BLaER1 (cell line): ENCODE results near the gene TNFAIP2.
"Not testable (repeated sequence)": the region's sequence is repeated elsewhere in the genome, so short reads cannot be mapped to it uniquely, and the experiment has no call there.

Experiments
- H3K27ac ChIP-seq: shearing (Covaris generic); formaldehyde crosslinking; 2 replicates; pipeline ENCODE4 v1.8.1; 2022
- H3K27me3 ChIP-seq: shearing (Covaris generic); formaldehyde crosslinking; 2 replicates; pipeline ENCODE4 v1.8.1; 2022
- H3K36me3 ChIP-seq: shearing (Covaris generic); formaldehyde crosslinking; 2 replicates; pipeline ENCODE4 v1.8.1; 2022
- H3K4me1 ChIP-seq: shearing (Covaris generic); formaldehyde crosslinking; 2 replicates; pipeline ENCODE4 v1.8.1; 2022
- H3K4me2 ChIP-seq: shearing (Covaris generic); formaldehyde crosslinking; 2 replicates; pipeline ENCODE4 v1.8.1; 2022
- H3K4me3 ChIP-seq: shearing (Covaris generic); formaldehyde crosslinking; 2 replicates; pipeline ENCODE4 v1.8.1; 2022
- H3K9ac ChIP-seq: shearing (Covaris generic); formaldehyde crosslinking; 2 replicates; pipeline ENCODE4 v1.8.1; 2022
- H3K9me3 ChIP-seq: shearing (Covaris generic); formaldehyde crosslinking; 2 replicates; pipeline ENCODE4 v1.8.1; 2022
- H4K20me1 ChIP-seq: shearing (Covaris generic); formaldehyde crosslinking; 2 replicates; pipeline ENCODE4 v1.8.1; 2022
- Cebpa-rat ChIP-seq: shearing (Covaris generic); IDR thresholded peaks from 2 replicates; pipeline ENCODE4 v1.8.1; 2022

TNFAIP2 gene

GRCh38 chr14:103164779-103165178 lies 41.5 kb downstream of the TNFAIP2 start:
- H3K4me2 ChIP-seq: no peak overlapping the region
- H3K27ac ChIP-seq: no peak overlapping the region
- H3K27me3 ChIP-seq: no peaks in the 10 kb centered on the region
- H4K20me1 ChIP-seq: no peaks in the 10 kb centered on the region
- peaks cover 39% of the 10 kb centered on the region for H3K9me3 ChIP-seq
- no peak for TF ChIP-seq Cebpa-rat
- H3K4me1 ChIP-seq: no peaks in the 10 kb centered on the region
- H3K4me3 ChIP-seq: no peak overlapping the region
- no peaks in the 10 kb centered on the region for H3K36me3 ChIP-seq
- H3K9ac ChIP-seq: no peak overlapping the region

GRCh38 chr14:103165323-103165722 lies 42.1 kb downstream of the TNFAIP2 start:
- Histone ChIP-seq H3K27ac (no peak overlapping the region), H3K27me3 (no peaks in the 10 kb centered on the region), H3K36me3 (no peaks in the 10 kb centered on the region), H3K4me3 (no peak overlapping the region), H3K4me1 (no peaks in the 10 kb centered on the region), H4K20me1 (no peaks in the 10 kb centered on the region), H3K9me3 (peaks cover 45% of the 10 kb centered on the region), H3K9ac (no peak overlapping the region), H3K4me2 (no peak overlapping the region)
- no peak for TF ChIP-seq Cebpa-rat

GRCh38 chr14:103169954-103170353 lies 46.7 kb downstream of the TNFAIP2 start:
- H3K27me3 ChIP-seq: no peaks in the 10 kb centered on the region
- no peak overlapping the region for H3K9ac ChIP-seq
- TF ChIP-seq Cebpa-rat: no peak
- peaks cover 74% of the 10 kb centered on the region for H3K9me3 ChIP-seq
- no peaks in the 10 kb centered on the region for H4K20me1 ChIP-seq
- no peaks in the 10 kb centered on the region for H3K36me3 ChIP-seq
- no peak overlapping the region for H3K27ac ChIP-seq
- H3K4me2 ChIP-seq: no peak overlapping the region
- no peak overlapping the region for H3K4me3 ChIP-seq
- H3K4me1 ChIP-seq: no peaks in the 10 kb centered on the region

- H3K36me3 ChIP-seq, H3K27ac ChIP-seq, H4K20me1 ChIP-seq, H3K9ac ChIP-seq, H3K4me3 ChIP-seq, H3K4me2 ChIP-seq, H3K4me1 ChIP-seq, H3K27me3 ChIP-seq: not testable (repeated sequence)
- peaks cover 87% of the 10 kb centered on the region for H3K9me3 ChIP-seq
Measured at GRCh38 chr14:103171206-103171605, 47.9 kb downstream of the TNFAIP2 start.

GRCh38 chr14:103172921-103173320 lies 49.7 kb downstream of the TNFAIP2 start:
- no peaks in the 10 kb centered on the region for H4K20me1 ChIP-seq
- no peaks in the 10 kb centered on the region for H3K4me1 ChIP-seq
- no peak overlapping the region for H3K4me2 ChIP-seq
- H3K27me3 ChIP-seq: no peaks in the 10 kb centered on the region
- peaks cover 86% of the 10 kb centered on the region for H3K9me3 ChIP-seq
- TF ChIP-seq Cebpa-rat: no peak
- H3K4me3 ChIP-seq: no peak overlapping the region
- H3K27ac ChIP-seq: no peak overlapping the region
- H3K9ac ChIP-seq: no peak overlapping the region
- H3K36me3 ChIP-seq: no peaks in the 10 kb centered on the region

GRCh38 chr14:103173887-103174286 lies 50.6 kb downstream of the TNFAIP2 start:
- not testable (repeated sequence) for H3K9ac ChIP-seq, H3K4me3 ChIP-seq, H3K27me3 ChIP-seq, H4K20me1 ChIP-seq, H3K4me2 ChIP-seq, H3K36me3 ChIP-seq, H3K4me1 ChIP-seq, H3K27ac ChIP-seq
- H3K9me3 ChIP-seq: peaks cover 77% of the 10 kb centered on the region

GRCh38 chr14:103176176-103176575 lies 52.9 kb downstream of the TNFAIP2 start:
- H3K27me3 ChIP-seq, H3K9ac ChIP-seq, H3K4me3 ChIP-seq, H4K20me1 ChIP-seq, H3K4me2 ChIP-seq, H3K36me3 ChIP-seq, H3K4me1 ChIP-seq, H3K27ac ChIP-seq: not testable (repeated sequence)
- peaks cover 54% of the 10 kb centered on the region for H3K9me3 ChIP-seq

- H3K4me1 ChIP-seq: no peaks in the 10 kb centered on the region
- H3K36me3 ChIP-seq: no peaks in the 10 kb centered on the region
- H3K27ac ChIP-seq: no peak overlapping the region
- no peak overlapping the region for H3K9ac ChIP-seq
- no peak overlapping the region for H3K4me3 ChIP-seq
- H4K20me1 ChIP-seq: no peaks in the 10 kb centered on the region
- peaks cover 42% of the 10 kb centered on the region for H3K9me3 ChIP-seq
- H3K4me2 ChIP-seq: no peak overlapping the region
- TF ChIP-seq Cebpa-rat: no peak
- H3K27me3 ChIP-seq: no peaks in the 10 kb centered on the region
Measured at GRCh38 chr14:103177376-103177775, 54.1 kb downstream of the TNFAIP2 start.

DNA sequence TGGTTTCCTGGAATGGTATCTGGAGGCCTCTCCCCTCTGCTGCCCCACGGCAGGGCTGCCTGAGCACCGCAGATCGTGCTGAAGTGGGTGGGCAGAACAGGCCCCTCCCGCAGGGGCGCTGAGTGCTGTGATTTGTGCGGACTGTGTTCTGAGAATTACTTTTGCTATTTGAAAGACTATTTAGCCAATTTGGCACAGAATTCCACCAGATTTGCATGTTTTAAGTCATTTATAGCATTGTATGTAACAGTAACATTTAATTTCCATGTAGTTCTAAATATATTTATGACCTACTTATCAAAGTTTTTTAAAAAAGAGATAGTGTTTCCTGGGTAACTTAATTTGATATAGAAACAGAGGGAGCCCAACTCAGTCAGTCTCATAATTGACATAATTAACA lies 55.3 kb downstream of the TNFAIP2 start:
- Histone ChIP-seq H3K27me3 (no peaks in the 10 kb centered on the region), H3K4me3 (no peak overlapping the region), H3K9me3 (peaks cover 31% of the 10 kb centered on the region), H4K20me1 (no peaks in the 10 kb centered on the region), H3K4me2 (no peak overlapping the region), H3K4me1 (no peaks in the 10 kb centered on the region), H3K27ac (no peak overlapping the region), H3K9ac (no peak overlapping the region), H3K36me3 (no peaks in the 10 kb centered on the region)
- no peak for TF ChIP-seq Cebpa-rat

GRCh38 chr14:103179094-103179493 lies 55.8 kb downstream of the TNFAIP2 start:
- no peaks in the 10 kb centered on the region for H3K27me3 ChIP-seq
- no peak overlapping the region for H3K9ac ChIP-seq
- no peak overlapping the region for H3K27ac ChIP-seq
- H3K4me3 ChIP-seq: no peak overlapping the region
- H3K4me2 ChIP-seq: no peak overlapping the region
- TF ChIP-seq Cebpa-rat: no peak
- H3K4me1 ChIP-seq: no peaks in the 10 kb centered on the region
- H3K36me3 ChIP-seq: no peaks in the 10 kb centered on the region
- H4K20me1 ChIP-seq: no peaks in the 10 kb centered on the region
- H3K9me3 ChIP-seq: peaks cover 25% of the 10 kb centered on the region

DNA sequence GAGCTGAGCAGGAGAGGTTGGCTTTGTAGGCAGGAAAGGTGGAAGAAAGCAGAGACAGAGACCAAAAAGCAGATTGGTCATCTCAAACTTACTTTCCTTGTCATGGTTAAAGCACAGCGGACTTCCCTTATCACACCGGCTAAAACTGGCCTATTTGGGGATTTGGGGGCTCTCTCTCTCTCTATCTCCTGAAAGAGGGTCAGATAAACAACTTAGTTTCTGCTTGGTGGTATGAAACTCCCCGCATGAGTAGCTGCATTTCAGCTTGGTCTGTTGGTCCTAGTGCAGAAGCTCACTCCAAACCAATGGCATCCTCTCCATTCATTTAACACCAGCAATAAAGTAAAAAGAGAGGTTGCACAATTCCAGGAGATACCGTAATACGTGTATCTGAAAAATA lies 57.1 kb downstream of the TNFAIP2 start:
- Histone ChIP-seq H3K36me3 (no peaks in the 10 kb centered on the region), H4K20me1 (no peaks in the 10 kb centered on the region), H3K4me3 (no peak overlapping the region), H3K27ac (no peak overlapping the region), H3K9me3 (peaks cover 13% of the 10 kb centered on the region), H3K4me2 (no peak overlapping the region), H3K27me3 (no peaks in the 10 kb centered on the region), H3K4me1 (no peaks in the 10 kb centered on the region), H3K9ac (no peak overlapping the region)
- TF ChIP-seq Cebpa-rat: no peak
